G401 (cell line): Measurements from ENCODE around the gene DHRSX. TPM values are rescaled to one million over a fixed set of nuclear protein-coding genes. Genes with fewer than 3 reads are reported as not detected.
"Not testable (repeated sequence)": the region's sequence is repeated elsewhere in the genome, so short reads cannot be mapped to it uniquely, and the experiment has no call there.

Experiments used
- DNase-seq: peaks from one replicate; pipeline ENCODE4 v3.0.0-alpha.2; 2015; ENCODE audit warnings: low spot score
- in situ Hi-C: cut with HindIII; loops from 2 replicates; pipeline ENCODE4 v1.10.0; 2016; ENCODE audit warnings: low sequenced_read_pairs, mixed read lengths
- total RNA-seq: library from RNA; depleted of rRNA; stranded (reverse); fragments of >200 nt; shearing (Covaris generic); gene quantifications from 2 replicates; pipeline ENCODE4 v1.2.3, GENCODE V29; 2014

The DHRSX gene
- total RNA-seq, 1 experiment from 2014 or later: 12.9 TPM

GRCh38 chrX:2412131-2412530, 88.6 kb downstream of the DHRSX start:
- in situ Hi-C loops: no loop called here
- DNase-seq: no peak

- DNase-seq: no peak
- in situ Hi-C loops: no loop called here
Observed at GRCh38 chrX:2410279-2411020, 90.3 kb downstream of the DHRSX start.

GRCh38 chrX:2409796-2410195, 91.0 kb downstream of the DHRSX start:
- in situ Hi-C loops: no loop called here
- DNase-seq: no peak

- DNase-seq: no peak
- in situ Hi-C loops: no loop called here
Observed at GRCh38 chrX:2408856-2409255, 91.9 kb downstream of the DHRSX start.

GRCh38 chrX:2406891-2407518, 93.8 kb downstream of the DHRSX start:
- in situ Hi-C loops: no loop called here
- no peak for DNase-seq

GRCh38 chrX:2404776-2405175, 96.0 kb downstream of the DHRSX start:
- no peak for DNase-seq
- in situ Hi-C loops: no loop called here

- in situ Hi-C loops: no loop called here
- no peak for DNase-seq
Observed at GRCh38 chrX:2402361-2402690, 98.5 kb downstream of the DHRSX start.

- in situ Hi-C loops: no loop called here
- peak; percentile 5 for DNase-seq
Observed at GRCh38 chrX:2401590-2402360, 99.0 kb downstream of the DHRSX start.

GRCh38 chrX:2401201-2401589, 99.6 kb downstream of the DHRSX start:
- in situ Hi-C loops: no loop called here
- DNase-seq: no peak

- in situ Hi-C loops: no loop called here
- DNase-seq: no peak
Observed at GRCh38 chrX:2398064-2398656, 102.6 kb downstream of the DHRSX start.

GRCh38 chrX:2397229-2398063, 103.3 kb downstream of the DHRSX start:
- in situ Hi-C loops: no loop called here
- no peak for DNase-seq

- in situ Hi-C loops: no loop called here
- no peak for DNase-seq
Observed at GRCh38 chrX:2395261-2395992, 105.3 kb downstream of the DHRSX start.

GRCh38 chrX:2391869-2392606, 108.7 kb downstream of the DHRSX start:
- no peak for DNase-seq
- in situ Hi-C loops: no loop called here

GRCh38 chrX:2390754-2391153, 110.0 kb downstream of the DHRSX start:
- in situ Hi-C loops: no loop called here
- no peak for DNase-seq

GRCh38 chrX:2389731-2390130, 111.0 kb downstream of the DHRSX start:
- in situ Hi-C loops: not testable (repeated sequence)

GRCh38 chrX:2389324-2389723, 111.5 kb downstream of the DHRSX start:
- in situ Hi-C loops: no loop called here
- DNase-seq: no peak

More at GRCh38 chrX:2389731-2390130, 111.0 kb downstream of the DHRSX start:
- DNase-seq: not testable (repeated sequence)

- in situ Hi-C loops: no loop called here
- DNase-seq: no peak
Observed at GRCh38 chrX:2388669-2389068, 112.1 kb downstream of the DHRSX start.
